ENCODE measurements around the gene IL9.

GRCh38 chr5:135862086-135862485 lies 33.6 kb downstream of the IL9 start:
- TF ChIP-seq POLR2A (IDR thresholded peaks at IDR 0.05; ENCODE audit: low read depth, low read length) (no peak), CTCF (conservative IDR thresholded peaks at IDR 0.05; ENCODE audit: low read depth, low read length) (no peak), RAD21 (IDR thresholded peaks at IDR 0.05; ENCODE audit: low read length) (no peak), RCOR1 (IDR thresholded peaks at IDR 0.05; ENCODE audit: insufficient replicate concordance, low read length) (no peak), FOS (IDR thresholded peaks at IDR 0.05; ENCODE audit: low read depth, low read length) (no peak), CEBPB (IDR thresholded peaks at IDR 0.05; ENCODE audit: low read depth, low read length) (no peak), USF2 (IDR thresholded peaks at IDR 0.05; ENCODE audit: low read depth, low read length) (no peak), BHLHE40 (IDR thresholded peaks at IDR 0.05; ENCODE audit: low read depth, low read length) (no peak)

Data from IMR-90 (cell line).